ENCODE measurements around the gene SLC29A3. TPM values are rescaled to one million over a fixed set of nuclear protein-coding genes. Genes with fewer than 3 reads are reported as not detected.

SLC29A3 gene
- total and polyA plus RNA-seq, 2 of the 8 experiments (the other 6 are each of a cell fraction or from before 2014, with no cell fraction given), result 14.0 to 24.6 TPM

GRCh38 chr10:71378336-71379117 lies 59.5 kb downstream of the SLC29A3 start:
- Histone ChIP-seq H2BK20ac (ENCODE audit: low read length) (no peak overlapping the region), H3K23ac (ENCODE audit: insufficient read length) (no peak overlapping the region), H3K4me1 (replicated peaks in 1 of 4; ENCODE audit: control insufficient read depth in 3 of 4, insufficient read depth in 4 of 4, low read length in 3 of 4) (peaks cover 0 to 2% (median 0%) of the 10 kb centered on the region in 4 experiments; a peak in 2 of 7 replicates), H2AFZ (ENCODE audit: low read length) (no peak overlapping the region), H3K27me3 (replicated peaks in 1 of 4; ENCODE audit: control insufficient read depth in 3 of 4, extremely low read depth in 1 of 4, insufficient read depth in 3 of 4, low read length in 3 of 4) (no peaks in the 10 kb centered on the region), H2AK5ac (ENCODE audit: low read depth, low read length) (no peak overlapping the region), H4K91ac (replicated peaks; ENCODE audit: insufficient read length, low read length) (no peak overlapping the region), H2BK120ac (replicated peaks; ENCODE audit: low read depth, low read length) (no peak overlapping the region), H3K36me3 (ENCODE audit: control insufficient read depth in 2 of 4, insufficient read depth in 4 of 4, low read length in 3 of 4) (no peaks in the 10 kb centered on the region), H3K79me2 (ENCODE audit: control insufficient read depth in 1 of 2, insufficient read depth in 2 of 2, low read length in 2 of 2) (no peaks in the 10 kb centered on the region), H4K20me1 (replicated peaks in 1 of 2; ENCODE audit: control insufficient read depth in 1 of 2, insufficient read depth in 2 of 2, low read length in 2 of 2) (no peaks in the 10 kb centered on the region), H3K56ac (replicated peaks; ENCODE audit: insufficient read length, low read depth, low read length) (no peak overlapping the region), H3K23me2 (ENCODE audit: low read depth, low read length) (no peaks in the 10 kb centered on the region; the same call in 1 of the 2 replicates), H2BK5ac (ENCODE audit: low read depth, low read length) (no peak overlapping the region), H2BK12ac (ENCODE audit: low read depth, low read length) (0 out of 2 replicates have a peak overlapping the region, but pooled peaks have one; percentile 44), H3K4me2 (ENCODE audit: insufficient read depth in 1 of 2, low read depth in 2 of 2, low read length in 2 of 2) (no peak overlapping the region), H3K79me1 (ENCODE audit: low read depth, low read length) (no peaks in the 10 kb centered on the region), H3K14ac (ENCODE audit: insufficient read length) (no peak overlapping the region), H4K5ac (ENCODE audit: insufficient read length, low read depth, low read length) (no peak overlapping the region), H2BK15ac (ENCODE audit: low read length) (no peak overlapping the region), H4K8ac (ENCODE audit: extremely low read depth, insufficient read depth, low read length) (no peak overlapping the region), H3K18ac (ENCODE audit: extremely low read depth, low read length) (no peak overlapping the region), H3K27ac (ENCODE audit: low read depth, low read length) (no peak overlapping the region), H3K4ac (replicated peaks; ENCODE audit: insufficient read length, low read depth, low read length) (no peak overlapping the region), H3K9ac (replicated peaks in 1 of 4; ENCODE audit: extremely low read depth in 1 of 4, low read depth in 3 of 4, low read length in 3 of 4) (no peak overlapping the region), H3K9me3 (ENCODE audit: insufficient read depth in 2 of 2, low read depth in 1 of 2, low read length in 1 of 2) (no peaks in the 10 kb centered on the region), H3K4me3 (ENCODE audit: extremely low read depth in 1 of 4, insufficient read depth in 2 of 4, low read depth in 3 of 4, low read length in 4 of 4) (no peak overlapping the region)
- FAIRE-seq (no peak), DNase-seq (ENCODE audit: low read depth in 1 of 2, low spot score in 2 of 2) (no peak)
- CTCF ChIA-PET (ENCODE audit: partially characterized antibody), result interaction anchor here (0.6 to 28.0 kb wide), 32 partner anchors 10 to 395 kb away, joined by 3 to 401 read pairs (median 4); partner anchors contain the start of genes SLC29A3 and VSIR
- POLR2A ChIA-PET (ENCODE audit: partially characterized antibody), result interaction anchor here (0.7 kb wide), 1 partner anchor 37 kb away, joined by 3 read pairs; no protein-coding TSS in a partner anchor
- TF ChIP-seq TCF12 (IDR thresholded peaks at IDR 0.05; ENCODE audit: low read depth, low read length) (no peak), RNF2 (IDR thresholded peaks at IDR 0.05; ENCODE audit: borderline replicate concordance, low read depth, low read length, missing control alignments, poor library complexity, severe bottlenecking) (no peak), RBBP5 (IDR thresholded peaks at IDR 0.05; ENCODE audit: borderline replicate concordance, low read depth, low read length) (no peak), HDAC2 (IDR thresholded peaks at IDR 0.05; ENCODE audit: borderline replicate concordance in 1 of 2, low read depth in 2 of 2, low read length in 2 of 2) (no peak), USF2 (IDR thresholded peaks at IDR 0.05; ENCODE audit: low read length) (no peak), CREB1 (IDR thresholded peaks at IDR 0.05) (no peak)
- 77% methylated on average over 6 of the region's 6 CpGs; no CpG with 5 or more reads in 1 of the 2 experiments for WGBS, 2 experiments (ENCODE audit: extremely low coverage in 1 of 2, insufficient coverage in 1 of 2, insufficient read length in 1 of 2, insufficient replicate concordance in 2 of 2, low coverage in 1 of 2, low lambda C conversion rate in 2 of 2, missing lambda C conversion rate in 1 of 2)

Measured in H1 (cell line).